Stimulated activated CD8-positive, alpha-beta memory T cell treated with anti-CD3 and anti-CD28 coated beads, Interleukin-4, amount 100 ng/mL, for 24 hours (primary cell): ENCODE measurements around the gene GJB6.

Experiments
- DNase-seq: peaks from one replicate; pipeline ENCODE4 v3.0.0-alpha.2; 2020; ENCODE audit warnings: low read depth

GJB6 gene

GRCh38 chr13:20185366-20186056 lies 46.6 kb downstream of the GJB6 start:
- DNase-seq, result no peak

GRCh38 chr13:20182231-20182846 lies 49.8 kb downstream of the GJB6 start:
- DNase-seq, result no peak

GRCh38 chr13:20181188-20181587 lies 50.9 kb downstream of the GJB6 start:
- DNase-seq, result no peak

- DNase-seq, result no peak
Observed at GRCh38 chr13:20178156-20178555, 54.0 kb downstream of the GJB6 start.

GRCh38 chr13:20177049-20177831 lies 54.9 kb downstream of the GJB6 start:
- no peak for DNase-seq

- no peak for DNase-seq
Observed at GRCh38 chr13:20175907-20176652, 56.0 kb downstream of the GJB6 start.

GRCh38 chr13:20175406-20175794 lies 56.7 kb downstream of the GJB6 start:
- DNase-seq, result no peak

GRCh38 chr13:20174656-20175405 lies 57.3 kb downstream of the GJB6 start:
- DNase-seq, result peak; percentile 62

GRCh38 chr13:20173116-20173746 lies 58.9 kb downstream of the GJB6 start:
- no peak for DNase-seq
